ENCODE results near the gene TFIP11.

TFIP11 gene

GRCh38 chr22:26512149-26512793 lies at the start of gene TFIP11:
Gene TFIP11, minus strand, starts transcription at chr22:26512473. Its CDS starts 2,201 bp downstream, at chr22:26510272.
- TF ChIP-seq, protein P1, sequence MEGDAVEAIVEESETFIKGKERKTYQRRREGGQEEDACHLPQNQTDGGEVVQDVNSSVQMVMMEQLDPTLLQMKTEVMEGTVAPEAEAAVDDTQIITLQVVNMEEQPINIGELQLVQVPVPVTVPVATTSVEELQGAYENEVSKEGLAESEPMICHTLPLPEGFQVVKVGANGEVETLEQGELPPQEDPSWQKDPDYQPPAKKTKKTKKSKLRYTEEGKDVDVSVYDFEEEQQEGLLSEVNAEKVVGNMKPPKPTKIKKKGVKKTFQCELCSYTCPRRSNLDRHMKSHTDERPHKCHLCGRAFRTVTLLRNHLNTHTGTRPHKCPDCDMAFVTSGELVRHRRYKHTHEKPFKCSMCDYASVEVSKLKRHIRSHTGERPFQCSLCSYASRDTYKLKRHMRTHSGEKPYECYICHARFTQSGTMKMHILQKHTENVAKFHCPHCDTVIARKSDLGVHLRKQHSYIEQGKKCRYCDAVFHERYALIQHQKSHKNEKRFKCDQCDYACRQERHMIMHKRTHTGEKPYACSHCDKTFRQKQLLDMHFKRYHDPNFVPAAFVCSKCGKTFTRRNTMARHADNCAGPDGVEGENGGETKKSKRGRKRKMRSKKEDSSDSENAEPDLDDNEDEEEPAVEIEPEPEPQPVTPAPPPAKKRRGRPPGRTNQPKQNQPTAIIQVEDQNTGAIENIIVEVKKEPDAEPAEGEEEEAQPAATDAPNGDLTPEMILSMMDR (IDR thresholded peaks at IDR 0.05; ENCODE audit: low read depth, low read length), result no peak
- no peak for TF ChIP-seq EZH2phosphoT487 (IDR thresholded peaks at IDR 0.05; ENCODE audit: low read depth)
- H3K79me2 ChIP-seq (ENCODE audit: low read length), result peaks cover 27% of the 10 kb centered on the region
- H3K9me3 ChIP-seq (ENCODE audit: insufficient read depth, low read length), result no peaks in the 10 kb centered on the region
- no peaks in the 10 kb centered on the region for H4K20me1 ChIP-seq (ENCODE audit: insufficient read depth, low read length)
- H2AFZ ChIP-seq (ENCODE audit: low read depth, low read length), result peak within 1 kb of the TSS; percentile 71
- peaks cover 16% of the 10 kb centered on the region for H3K4me1 ChIP-seq (ENCODE audit: low read length)
- H3K4me3 ChIP-seq (ENCODE audit: low read length), result peak within 1 kb of the TSS; percentile 86
- H3K9ac ChIP-seq (ENCODE audit: low read length), result peak within 1 kb of the TSS; percentile 71
- no peaks in the 10 kb centered on the region for H3K27me3 ChIP-seq (ENCODE audit: low read depth, low read length)
- H3K27ac ChIP-seq (ENCODE audit: low read length), result no peak within 1 kb of the TSS
- peaks cover 19% of the 10 kb centered on the region for H3K36me3 ChIP-seq (replicated peaks; ENCODE audit: low read depth, low read length)
- H3K4me2 ChIP-seq (ENCODE audit: low read length), result peak within 1 kb of the TSS; percentile 99

DNA sequence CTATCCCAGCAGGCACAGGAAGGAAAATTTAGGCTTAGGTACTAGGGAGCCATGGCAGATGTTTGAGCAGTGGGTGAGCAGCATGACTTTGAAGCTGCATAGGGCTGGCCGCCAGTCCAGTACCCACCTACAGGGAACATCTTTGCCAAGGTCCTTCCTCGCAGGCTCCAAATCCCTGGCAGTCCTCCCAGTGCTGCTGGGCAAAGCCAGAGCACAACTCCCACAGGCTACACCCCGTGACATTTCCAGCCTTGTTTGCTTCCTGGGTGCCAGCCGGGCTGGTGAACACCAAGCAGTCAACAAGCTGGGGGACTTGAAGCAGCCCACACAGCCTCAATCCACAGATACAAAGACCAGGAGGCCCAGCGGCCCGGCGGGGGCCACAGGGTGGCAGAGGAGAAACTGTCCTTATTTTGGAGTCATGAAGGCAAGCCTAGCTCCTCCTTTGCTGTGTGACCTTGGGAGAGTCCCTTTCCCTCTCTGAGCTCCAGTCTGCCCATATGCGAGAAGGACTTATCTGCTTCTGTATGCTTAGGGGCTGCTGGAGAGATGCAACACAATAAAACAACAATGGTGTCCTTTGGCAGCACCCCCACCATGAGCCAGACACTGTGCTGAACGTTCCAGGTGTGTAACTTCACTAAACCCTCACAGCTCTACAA lies 49.6 kb upstream of the TFIP11 start:
- Histone ChIP-seq H3K9me3 (ENCODE audit: insufficient read depth, low read length) (no peaks in the 10 kb centered on the region), H3K4me2 (ENCODE audit: low read length) (no peak overlapping the region), H3K4me3 (ENCODE audit: low read length) (no peak overlapping the region), H3K36me3 (replicated peaks; ENCODE audit: low read depth, low read length) (no peaks in the 10 kb centered on the region), H3K27ac (ENCODE audit: low read length) (no peak overlapping the region), H3K9ac (ENCODE audit: low read length) (no peak overlapping the region), H2AFZ (ENCODE audit: low read depth, low read length) (no peak overlapping the region), H3K79me2 (ENCODE audit: low read length) (no peaks in the 10 kb centered on the region), H4K20me1 (ENCODE audit: insufficient read depth, low read length) (no peaks in the 10 kb centered on the region), H3K4me1 (ENCODE audit: low read length) (no peaks in the 10 kb centered on the region), H3K27me3 (ENCODE audit: low read depth, low read length) (no peaks in the 10 kb centered on the region)
- no peak for TF ChIP-seq EZH2phosphoT487 (IDR thresholded peaks at IDR 0.05; ENCODE audit: low read depth)
- TF ChIP-seq, protein P1 (IDR thresholded peaks at IDR 0.05; ENCODE audit: low read depth, low read length), result no peak

- Histone ChIP-seq H3K9ac (ENCODE audit: low read length) (no peak overlapping the region), H2AFZ (ENCODE audit: low read depth, low read length) (no peak overlapping the region), H3K79me2 (ENCODE audit: low read length) (no peaks in the 10 kb centered on the region), H3K4me1 (ENCODE audit: low read length) (no peaks in the 10 kb centered on the region), H3K36me3 (replicated peaks; ENCODE audit: low read depth, low read length) (no peaks in the 10 kb centered on the region), H4K20me1 (ENCODE audit: insufficient read depth, low read length) (no peaks in the 10 kb centered on the region), H3K4me3 (ENCODE audit: low read length) (no peak overlapping the region), H3K27ac (ENCODE audit: low read length) (no peak overlapping the region), H3K9me3 (ENCODE audit: insufficient read depth, low read length) (no peaks in the 10 kb centered on the region), H3K4me2 (ENCODE audit: low read length) (no peak overlapping the region), H3K27me3 (ENCODE audit: low read depth, low read length) (no peaks in the 10 kb centered on the region)
- TF ChIP-seq EZH2phosphoT487 (IDR thresholded peaks at IDR 0.05; ENCODE audit: low read depth), result no peak
- TF ChIP-seq, protein P1 (IDR thresholded peaks at IDR 0.05; ENCODE audit: low read depth, low read length), result no peak
Measured at GRCh38 chr22:26559961-26560575, 47.8 kb upstream of the TFIP11 start.

GRCh38 chr22:26558248-26558895 lies 46.1 kb upstream of the TFIP11 start:
- TF ChIP-seq EZH2phosphoT487 (IDR thresholded peaks at IDR 0.05; ENCODE audit: low read depth), result no peak
- Histone ChIP-seq H4K20me1 (ENCODE audit: insufficient read depth, low read length) (no peaks in the 10 kb centered on the region), H3K4me1 (ENCODE audit: low read length) (no peaks in the 10 kb centered on the region), H3K79me2 (ENCODE audit: low read length) (no peaks in the 10 kb centered on the region), H3K36me3 (replicated peaks; ENCODE audit: low read depth, low read length) (no peaks in the 10 kb centered on the region), H3K4me2 (ENCODE audit: low read length) (no peak overlapping the region), H3K27ac (ENCODE audit: low read length) (no peak overlapping the region), H3K4me3 (ENCODE audit: low read length) (no peak overlapping the region), H3K9ac (ENCODE audit: low read length) (no peak overlapping the region), H3K27me3 (ENCODE audit: low read depth, low read length) (no peaks in the 10 kb centered on the region), H3K9me3 (ENCODE audit: insufficient read depth, low read length) (no peaks in the 10 kb centered on the region), H2AFZ (ENCODE audit: low read depth, low read length) (no peak overlapping the region)

Data from OCI-LY3 (cell line).